T-helper 1 cell (primary cell): Measurements from ENCODE around the gene MFAP3L.
"Not testable (repeated sequence)": the region's sequence is repeated elsewhere in the genome, so short reads cannot be mapped to it uniquely, and the experiment has no call there.

ENCODE experiments used
- DNase-seq, 5 donors: peaks; one replicate each; pipeline ENCODE4 v3.0.0-alpha.2; 2012 to 2020
- total RNA-seq, 4 donors: gene quantifications; one replicate each; lab custom pipeline; 2026; lab: John Stamatoyannopoulos, UW

The MFAP3L gene
- total RNA-seq: 0.54 to 1.1 (median 0.98) reads per million in 4 donors

DNA sequence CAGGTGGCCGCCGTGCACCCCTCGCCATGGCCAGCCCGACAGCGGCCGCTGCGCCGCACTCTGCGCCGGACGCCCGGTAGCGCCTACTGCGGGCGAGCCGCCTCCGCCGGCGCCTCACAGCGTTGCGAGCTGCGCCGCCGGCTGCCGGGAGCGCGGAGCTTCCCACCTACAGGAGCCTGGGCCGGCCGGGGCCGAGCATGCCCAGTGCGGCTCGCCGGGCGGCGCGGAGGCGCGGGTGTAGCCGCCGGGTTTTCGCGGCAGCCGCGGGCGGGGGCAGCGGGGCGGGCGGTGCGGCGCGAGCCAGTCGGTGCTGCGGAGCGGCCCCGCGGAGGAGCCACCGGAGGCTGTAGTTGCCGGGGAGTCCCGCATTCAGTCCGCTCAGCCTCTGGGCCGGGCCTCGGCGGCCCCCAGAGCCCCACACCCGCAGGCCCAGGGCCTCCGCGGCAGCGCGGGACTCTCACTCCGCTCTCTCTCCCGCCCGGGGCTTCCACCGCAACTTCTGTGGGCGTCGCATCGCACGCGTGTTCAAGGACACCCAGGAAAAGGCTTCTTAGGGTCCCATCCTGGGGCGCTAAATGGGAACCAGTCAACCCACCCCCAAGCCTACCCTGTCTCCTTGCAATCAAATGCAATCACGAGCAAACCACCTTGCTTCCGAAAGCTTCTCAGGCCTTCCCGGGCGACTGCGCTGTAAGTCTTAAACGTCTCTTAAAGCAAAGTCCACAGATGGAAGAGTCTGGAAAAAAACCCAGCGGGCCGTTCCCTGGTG is at the start of gene MFAP3L:
TSS of gene MFAP3L (minus strand) at position 143 of the 769 bp plus-strand sequence. CDS start 20,518 bp downstream, outside the sequence.
- DNase-seq: peak; percentile 62 to 80 (median 74)

DNA sequence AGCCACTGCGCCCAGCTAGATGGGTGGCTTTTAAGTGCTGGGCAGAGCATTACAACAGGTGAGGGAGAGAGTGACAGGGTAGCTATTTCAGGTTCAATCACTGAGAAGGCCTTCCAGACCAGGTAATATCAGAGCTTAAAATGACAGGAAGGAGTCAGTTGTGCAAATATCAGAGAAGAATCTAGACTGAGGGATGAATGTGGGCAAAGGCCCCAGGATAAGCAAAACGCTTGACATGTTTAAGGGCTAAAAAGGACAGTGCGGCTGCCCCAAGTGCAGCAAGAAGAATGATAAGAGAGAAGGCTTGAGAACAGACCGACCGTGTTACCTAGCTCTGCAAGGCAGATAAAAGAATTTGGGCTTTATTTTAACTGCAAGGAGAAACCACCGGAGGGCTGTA is 45.0 kb upstream of the MFAP3L start:
- DNase-seq: no peak

DNA sequence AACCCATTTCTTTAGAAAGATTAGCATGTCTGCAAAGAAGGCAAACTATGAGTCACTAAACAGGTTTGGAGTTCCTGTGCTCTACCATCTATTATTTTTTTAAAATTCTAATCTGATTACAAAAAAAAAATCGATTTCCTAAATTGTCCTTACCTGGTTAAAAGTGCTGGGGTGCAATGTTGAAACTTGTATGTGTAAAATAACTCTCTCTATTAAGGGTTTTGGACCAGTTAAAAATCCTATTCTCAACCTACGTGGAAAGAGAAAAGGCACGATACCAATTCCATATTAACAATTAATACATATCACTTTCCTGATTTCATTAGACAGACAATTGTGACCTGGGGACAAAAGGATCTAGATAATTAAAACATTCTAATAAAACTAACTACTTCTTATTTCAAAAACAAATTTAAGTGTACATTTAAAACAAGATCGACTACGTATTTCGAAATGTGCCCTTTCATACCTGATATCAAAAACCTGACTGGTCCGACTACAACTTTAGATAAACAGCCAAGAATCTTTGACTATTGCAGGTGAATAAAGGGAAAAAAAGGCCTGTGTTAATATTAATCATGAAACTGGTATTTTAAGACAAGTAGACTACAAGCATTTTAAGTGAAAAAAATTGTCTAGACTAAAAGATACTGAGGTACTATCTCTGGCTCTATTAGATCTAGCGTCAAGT is 42.4 kb upstream of the MFAP3L start:
- DNase-seq: no peak

DNA sequence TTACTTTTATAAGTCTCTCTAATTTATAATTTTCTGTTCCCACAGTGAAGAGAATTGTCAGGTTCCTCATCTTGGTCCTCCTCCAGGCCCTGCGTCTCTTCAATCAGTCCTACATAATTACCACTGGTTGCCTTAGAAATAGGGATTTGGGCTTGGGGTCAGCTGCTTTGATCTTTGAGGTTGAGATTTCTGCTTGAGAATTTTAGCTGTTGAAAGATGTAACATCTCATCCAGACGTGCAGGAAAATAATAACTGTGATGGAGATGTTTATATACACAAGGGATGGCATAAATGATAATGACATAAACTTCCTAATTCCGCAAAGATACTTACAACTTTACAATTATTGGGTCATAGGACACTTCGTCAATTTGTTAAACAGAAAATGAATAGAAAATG is 33.2 kb upstream of the MFAP3L start:
- DNase-seq: no peak

DNA sequence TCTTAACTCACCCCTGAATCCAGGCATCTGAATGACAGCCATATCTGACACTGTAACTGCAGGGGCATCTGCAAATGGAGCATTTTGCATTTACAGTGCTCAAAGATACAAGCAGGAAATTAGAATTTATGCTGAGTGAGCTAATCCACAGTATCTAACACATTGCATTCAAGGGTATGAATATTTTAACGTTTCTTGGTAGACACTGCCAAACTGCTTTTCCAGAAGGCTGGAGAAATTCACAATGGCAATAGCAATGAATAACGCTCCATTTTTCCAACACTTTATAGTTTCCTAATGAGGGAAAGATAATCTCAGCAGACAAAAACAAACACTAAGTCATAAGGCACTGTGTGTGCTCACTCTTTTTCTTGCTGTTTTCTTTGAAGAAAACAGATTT is 32.6 kb upstream of the MFAP3L start:
- DNase-seq: no peak

DNA sequence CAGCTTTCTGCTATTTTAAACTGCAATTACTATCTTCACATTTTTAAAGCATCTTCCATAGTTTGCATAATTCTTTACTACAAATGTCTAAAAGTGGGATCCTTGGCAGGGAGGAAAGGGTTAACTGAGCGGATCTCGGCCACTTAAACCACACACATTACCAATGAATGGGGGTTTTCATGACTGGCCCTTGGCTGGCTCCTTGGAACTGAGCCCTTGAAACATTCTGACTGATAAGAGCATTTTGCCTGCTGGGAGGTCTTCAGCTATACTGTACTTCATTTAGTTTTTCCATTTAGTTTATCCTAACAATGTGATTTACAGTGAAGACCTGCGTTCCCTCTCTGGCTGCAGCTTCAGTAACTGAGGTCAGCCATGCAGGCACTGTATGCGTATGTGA is 31.7 kb upstream of the MFAP3L start:
- no peak for DNase-seq

DNA sequence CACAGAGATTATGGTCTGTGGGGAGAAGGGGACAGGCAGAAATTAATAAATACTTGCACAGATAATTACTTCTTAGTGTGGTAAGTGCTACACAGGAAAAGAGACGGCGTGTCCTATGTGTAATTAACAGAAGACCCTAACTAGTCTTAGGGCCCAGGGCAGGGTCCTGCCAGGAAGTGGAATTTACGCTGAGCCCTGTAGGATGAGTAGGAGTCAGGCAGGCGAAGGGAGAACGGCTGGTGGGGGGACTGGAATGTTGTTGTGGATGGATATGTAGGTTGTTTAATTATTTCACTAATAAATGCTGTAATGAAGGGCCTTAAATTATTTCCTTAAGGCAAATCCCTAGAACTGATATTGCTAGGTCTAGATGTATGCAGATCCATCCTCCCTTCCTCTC is 26.7 kb upstream of the MFAP3L start:
- no peak for DNase-seq

DNA sequence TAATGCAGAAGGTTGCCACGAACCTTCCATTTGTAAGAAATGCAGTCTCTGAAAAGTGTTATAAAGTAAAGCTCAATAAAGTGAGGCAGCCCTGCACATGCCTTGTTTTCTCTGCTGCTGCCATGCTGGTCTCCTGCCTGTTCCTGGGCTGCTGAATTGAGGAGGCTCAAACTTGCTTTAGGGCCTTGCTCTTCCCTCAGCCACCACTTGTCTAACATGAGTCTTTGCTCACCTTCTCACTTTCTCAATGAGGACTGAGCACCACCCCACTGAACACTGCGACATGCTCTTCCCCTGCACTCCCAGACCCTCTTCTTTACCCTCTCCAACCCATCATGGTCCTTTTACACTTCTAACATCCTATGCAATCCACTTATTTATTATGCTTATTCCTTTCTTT is 25.2 kb upstream of the MFAP3L start:
- no peak for DNase-seq

DNA sequence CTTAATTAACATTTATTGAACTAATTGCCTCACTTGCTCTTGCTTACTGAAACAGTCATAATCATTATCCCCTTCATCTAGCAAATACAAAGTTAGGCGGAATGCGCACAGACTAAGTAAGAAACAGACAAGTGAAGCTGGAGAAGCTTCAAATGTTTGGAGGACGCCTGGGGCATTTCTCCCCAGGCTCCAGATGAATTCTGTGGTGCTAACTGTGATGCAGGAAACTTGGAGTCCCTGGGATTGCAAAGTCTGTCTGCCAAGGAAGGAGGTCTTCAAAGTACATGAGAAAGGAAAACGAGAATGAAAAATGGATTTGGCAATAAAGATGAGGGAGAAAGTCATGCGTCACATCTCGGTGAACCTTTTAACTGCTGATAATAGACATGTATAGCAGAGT is 23.6 kb upstream of the MFAP3L start:
- no peak for DNase-seq

DNA sequence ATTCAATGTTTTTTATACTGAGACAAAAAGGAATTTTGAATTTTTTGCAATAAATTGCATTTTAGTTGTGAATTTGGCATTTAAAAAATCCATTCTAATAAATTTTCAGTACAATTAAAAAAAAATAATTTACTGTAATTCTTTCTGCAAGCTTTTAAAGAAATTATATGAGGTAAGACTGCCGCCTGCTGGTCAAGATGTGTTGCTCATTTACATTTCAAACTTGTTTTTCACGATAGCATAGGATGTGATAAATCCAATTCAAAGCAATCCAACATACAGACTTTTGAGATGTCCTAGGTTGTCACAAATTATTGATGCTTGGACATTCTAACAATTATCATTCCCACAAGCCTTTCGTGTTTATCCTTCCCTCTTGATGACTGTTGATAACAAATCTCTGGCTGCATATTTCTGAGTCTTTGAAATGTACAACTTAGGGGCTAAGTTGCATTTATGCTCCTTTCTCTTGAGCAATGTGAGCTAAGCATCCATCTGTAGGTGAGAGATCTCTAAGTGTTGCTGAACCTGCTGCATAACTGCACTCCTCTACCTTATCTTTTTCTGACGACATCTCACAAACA is 21.7 kb upstream of the MFAP3L start:
- DNase-seq: peak in 4 of 5 donors; percentile 24 to 47 (median 41)

DNA sequence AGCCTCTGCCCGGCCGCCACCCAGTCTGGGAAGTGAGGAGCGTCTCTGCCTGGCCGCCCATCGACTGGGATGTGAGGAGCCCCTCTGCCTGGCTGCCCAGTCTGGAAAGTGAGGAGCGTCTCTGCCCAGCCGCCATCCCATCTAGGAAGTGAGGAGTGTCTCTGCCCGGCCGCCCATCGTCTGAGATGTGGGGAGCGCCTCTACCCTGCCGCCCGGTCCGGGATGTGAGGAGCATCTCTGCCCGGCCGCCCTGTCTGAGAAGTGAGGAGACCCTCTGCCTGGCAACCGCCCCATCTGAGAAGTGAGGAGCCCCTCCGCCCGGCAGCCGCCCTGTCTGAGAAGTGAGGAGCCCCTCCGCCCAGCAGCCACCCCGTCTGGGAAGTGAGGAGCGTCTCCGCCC is 20.0 kb upstream of the MFAP3L start:
- not testable (repeated sequence) for DNase-seq

DNA sequence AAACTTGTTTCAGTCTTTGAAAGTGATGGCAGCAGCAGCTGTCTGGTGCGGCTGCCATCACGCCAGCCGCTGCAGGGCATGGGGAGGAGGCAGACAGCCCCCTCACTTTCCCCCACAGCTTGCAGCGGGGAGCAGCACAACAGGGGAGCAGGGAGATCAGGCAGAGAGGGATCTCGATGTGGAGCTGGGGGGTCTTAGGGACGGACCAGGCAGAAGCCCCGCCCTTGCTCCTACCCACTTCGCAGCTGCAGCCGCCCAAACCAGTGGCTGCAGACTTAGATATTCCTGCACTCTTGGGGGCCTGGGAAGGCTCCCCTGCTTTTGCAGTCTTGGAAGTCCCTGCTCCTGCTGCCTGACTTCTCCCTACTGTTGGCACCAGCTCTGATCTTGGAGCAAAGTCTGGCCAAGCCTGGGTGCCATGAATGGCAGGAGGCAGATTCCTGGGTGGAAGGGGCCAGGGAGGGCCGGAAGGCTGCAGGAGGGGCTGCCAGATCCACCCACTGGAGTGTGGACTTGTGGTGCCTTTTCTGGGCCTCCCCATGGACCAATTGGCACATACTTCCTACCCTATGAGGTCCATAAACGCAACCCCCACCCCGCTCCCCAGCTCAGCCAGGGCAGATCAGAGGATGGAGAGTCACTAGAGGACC is 14.0 kb upstream of the MFAP3L start:
- DNase-seq: no peak

DNA sequence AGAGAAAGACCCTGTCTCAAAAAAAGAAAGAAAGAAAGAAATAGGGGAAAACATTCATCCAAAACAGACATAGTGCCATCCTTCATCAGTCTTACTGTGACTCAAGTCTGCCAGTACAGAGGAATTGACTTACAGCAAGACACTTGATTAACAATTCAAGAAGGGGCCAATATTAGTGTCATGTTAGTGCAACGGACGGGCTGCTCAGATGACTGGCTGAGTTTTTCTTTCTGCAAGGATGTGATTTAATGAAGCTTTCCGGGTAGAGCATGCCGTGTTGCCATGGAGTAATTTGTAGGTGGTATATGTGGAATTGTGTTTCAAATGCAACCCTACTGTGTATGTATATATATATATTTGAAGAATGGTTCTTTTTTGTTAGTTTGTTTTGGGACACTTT is 12.6 kb upstream of the MFAP3L start:
- DNase-seq: no peak

DNA sequence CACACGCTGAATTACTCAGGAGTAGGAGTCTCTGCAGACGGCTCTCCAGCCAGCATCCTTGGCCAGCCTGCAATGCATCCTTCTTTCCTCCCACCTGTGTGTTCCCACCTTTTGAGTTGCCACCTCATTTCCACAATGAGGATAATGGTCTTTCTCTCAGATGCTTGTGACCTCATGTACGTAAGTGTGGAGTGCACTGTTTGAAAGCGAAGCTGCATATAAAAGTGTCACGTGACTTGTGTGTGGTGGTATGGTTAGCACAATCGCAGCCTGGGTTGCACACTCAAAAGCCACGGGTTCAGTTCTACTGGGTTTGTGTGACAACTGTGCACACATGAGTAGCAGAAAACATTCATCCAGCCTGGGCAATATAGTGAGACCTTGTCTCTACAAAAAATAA is 12.0 kb upstream of the MFAP3L start:
- DNase-seq: no peak

DNA sequence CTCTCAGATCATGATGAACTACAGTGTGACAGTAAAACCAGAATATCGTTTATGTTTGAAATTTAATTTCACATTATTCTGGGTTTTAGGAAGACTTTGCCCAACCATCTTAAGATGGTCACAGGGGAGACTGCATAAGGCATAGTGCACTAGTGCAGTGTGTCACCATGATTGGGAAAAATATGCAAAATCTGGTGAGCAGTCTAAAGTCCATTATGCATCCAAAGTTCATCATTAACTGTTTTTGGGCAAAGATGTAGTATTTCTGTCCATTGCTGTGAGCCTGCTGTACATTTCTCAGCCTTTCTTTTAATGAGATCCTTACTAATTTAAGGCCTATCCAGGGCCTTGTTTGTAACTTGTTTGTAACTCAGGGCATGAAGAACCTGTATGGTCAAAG is 11.3 kb upstream of the MFAP3L start:
- no peak for DNase-seq

DNA sequence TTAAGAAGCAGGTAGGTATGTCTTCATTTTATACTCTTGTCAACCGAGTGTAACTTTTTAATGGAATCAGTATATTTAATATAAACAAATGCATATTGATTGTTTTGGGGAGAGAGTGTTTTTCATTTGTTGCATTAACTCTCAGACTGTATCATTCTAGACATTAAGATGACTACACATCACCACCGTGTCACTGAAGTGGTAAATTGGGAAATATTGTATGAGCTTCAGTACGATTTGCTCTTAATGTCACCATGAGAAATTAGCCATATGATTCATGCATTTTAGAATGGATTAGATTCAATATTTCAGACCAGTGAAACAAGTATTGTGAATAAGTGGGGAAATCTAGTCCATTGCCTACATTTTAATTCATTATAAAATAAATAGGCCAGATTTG is 9.7 kb upstream of the MFAP3L start:
- no peak for DNase-seq

DNA sequence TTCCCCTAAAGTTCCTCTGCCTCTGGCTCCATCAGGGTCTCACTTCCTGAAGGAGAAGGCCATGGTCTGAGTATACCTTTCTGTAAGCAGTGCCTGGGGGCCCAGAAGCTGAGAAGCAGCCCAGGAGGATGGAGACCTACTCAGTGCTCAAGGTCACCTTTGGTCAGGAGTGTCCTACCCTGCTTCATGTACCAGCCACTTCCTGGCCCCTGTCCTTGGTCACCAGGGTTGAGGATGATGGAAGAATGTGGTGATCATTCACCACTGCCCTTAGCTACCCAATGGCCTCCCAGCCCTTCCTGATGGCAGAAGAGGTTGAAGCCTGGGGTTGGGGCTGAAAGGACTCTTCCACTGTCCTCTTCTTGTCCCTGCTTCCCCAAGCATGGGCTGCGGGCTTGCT is 9.0 kb upstream of the MFAP3L start:
- DNase-seq: no peak

DNA sequence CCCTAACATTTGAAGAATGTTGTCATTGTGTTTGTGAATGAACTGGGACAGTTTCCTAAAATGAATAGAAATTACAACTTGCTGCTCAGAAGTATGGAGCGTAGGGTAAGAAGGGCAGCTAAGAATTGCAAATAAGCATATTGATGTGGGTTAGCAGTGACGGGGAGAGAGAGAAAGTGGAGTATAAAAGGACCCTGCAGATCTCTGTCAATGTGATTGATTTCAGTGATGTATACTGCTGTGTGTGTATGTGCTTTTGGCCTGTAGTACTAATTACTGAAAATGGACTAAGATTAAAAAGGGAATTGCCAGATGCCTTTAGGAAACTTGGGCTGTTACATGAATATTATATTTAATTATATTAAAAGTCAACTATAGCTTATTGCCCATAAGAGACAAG is 7.8 kb upstream of the MFAP3L start:
- DNase-seq: no peak

DNA sequence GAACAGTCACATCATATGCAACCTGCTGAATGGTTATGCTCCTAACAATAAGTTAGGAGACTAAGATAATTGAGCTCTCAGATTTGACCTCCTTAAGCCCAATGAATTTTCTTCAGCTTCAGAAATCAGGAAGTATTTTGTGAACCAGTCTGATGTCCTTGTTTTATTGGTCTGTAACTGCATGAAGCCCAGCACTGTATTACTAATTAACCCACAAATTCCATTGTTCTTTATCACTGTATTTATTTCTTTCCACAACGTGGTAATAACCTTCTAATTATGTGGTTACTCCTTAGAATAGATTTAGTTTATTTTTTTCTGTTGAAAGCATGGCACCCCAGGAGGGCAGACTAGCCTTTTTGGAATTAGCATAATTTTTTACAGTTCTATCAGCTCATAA is 3.9 kb upstream of the MFAP3L start:
- DNase-seq: no peak

DNA sequence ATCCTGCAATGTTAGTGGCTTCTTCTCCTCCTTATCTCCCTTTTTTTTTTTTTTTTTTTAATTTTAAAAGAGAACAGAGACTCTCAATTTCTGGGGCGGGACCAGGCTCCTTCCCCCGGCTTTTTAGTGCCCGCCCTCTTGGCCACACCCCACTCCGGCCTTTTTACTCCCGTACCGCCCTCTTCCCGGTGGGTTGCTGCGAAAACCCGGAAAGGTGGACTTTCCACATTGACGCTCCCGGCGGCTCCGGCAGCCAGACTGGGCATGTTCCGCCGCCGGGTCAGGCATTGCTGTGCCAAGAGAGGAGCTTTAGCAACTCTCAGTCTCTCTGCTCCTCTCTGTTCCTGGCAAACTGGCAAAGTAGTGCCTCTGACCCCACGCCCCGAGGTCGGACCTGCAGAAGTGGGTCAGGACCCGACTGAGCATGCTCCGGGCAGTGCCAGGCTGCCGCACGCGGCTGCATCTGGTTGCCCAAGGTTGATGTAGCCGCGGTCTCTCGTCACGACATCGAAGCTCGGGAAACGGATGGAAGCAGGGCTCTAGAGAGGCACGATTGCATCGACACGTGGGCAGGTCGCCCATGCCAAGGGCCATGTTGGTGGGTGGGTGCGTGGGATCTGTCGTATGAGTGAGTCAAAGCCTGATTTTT is 1.1 kb upstream of the MFAP3L start:
- peak; percentile 76 to 85 (median 83) for DNase-seq

DNA sequence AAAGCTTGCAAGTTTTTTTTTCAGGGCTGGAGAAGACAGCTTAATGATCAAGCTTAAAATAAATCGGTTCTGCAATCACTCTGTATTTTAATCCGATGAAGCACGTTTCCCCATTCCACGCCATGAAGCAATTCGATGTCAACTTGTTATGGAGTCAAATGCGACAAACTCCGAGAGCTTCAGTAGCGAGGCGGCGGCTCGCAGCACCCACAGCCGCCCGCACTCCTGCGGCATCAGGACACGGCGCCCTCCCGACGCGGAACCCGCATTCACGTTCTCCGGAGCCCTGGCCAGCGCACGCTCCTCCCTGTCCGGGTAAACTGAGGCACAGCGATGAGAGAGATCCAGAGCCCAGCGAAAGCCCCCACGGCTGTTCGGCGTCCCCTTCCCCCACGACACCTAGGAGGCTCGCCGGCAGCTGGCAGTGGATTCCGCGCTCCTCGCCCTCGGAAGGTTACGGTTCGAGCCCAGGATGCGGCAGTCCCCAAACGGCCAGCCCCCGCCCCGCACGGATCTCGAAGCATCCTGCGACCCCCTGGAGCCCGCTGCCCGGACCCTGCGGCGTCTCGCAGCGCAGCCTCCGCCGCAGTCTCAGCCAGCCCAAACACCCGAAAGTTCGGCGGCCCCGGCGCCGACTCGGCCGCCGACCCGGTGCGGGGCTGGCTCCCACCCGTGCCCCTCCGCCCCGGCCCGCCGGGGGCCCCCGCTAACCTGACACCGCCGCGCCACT is 507 bp downstream of the MFAP3L start:
- peak in 4 of 5 donors; percentile 1 to 14 (median 2) for DNase-seq

DNA sequence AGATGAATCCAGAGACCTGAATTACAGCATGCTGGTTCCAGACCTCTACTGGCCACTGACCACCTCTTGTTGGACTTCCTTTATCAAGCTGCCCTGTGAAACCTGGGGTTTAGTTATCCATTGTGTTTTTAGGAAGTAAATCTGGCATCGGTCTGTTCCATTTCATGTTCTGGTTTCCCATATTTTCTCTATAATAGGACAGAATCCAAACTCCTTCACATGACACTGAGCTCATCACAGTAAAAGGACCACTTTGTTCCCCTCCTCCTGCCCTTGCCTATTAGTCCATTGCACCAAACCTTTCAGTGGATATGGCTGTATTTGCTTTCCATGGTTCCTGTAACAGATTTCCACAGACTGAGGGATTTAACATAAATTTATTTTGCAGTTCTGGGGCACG is 4.0 kb downstream of the MFAP3L start:
- no peak for DNase-seq
